ENCODE measurements around the gene ATE1. TPM values are rescaled to one million over a fixed set of nuclear protein-coding genes. Genes with fewer than 3 reads are reported as not detected.

The ATE1 gene
- total and polyA plus RNA-seq, 10 of the 15 experiments (the other 5 are each of a cell fraction or from before 2014, with no cell fraction given) = 4.3 to 22.7 (median 15.9) TPM

- 3% methylated on average over 3 of the region's 3 CpGs for WGBS (ENCODE audit: insufficient coverage, insufficient replicate concordance, low lambda C conversion rate, missing lambda C conversion rate)
- ChIA-PET RAD21 (ENCODE audit: unreplicated experiment) (no interaction called here), CTCF (no interaction called here), SMC1A (ENCODE audit: uncharacterized antibody, unreplicated experiment) (interaction anchor here (0.6 to 1.0 kb wide), 2 partner anchors 10 to 11 kb away, joined by 3 to 4 read pairs; no protein-coding TSS in a partner anchor), POLR2A (no interaction called here)
- Histone ChIP-seq H3K36me3 (ENCODE audit: control insufficient read depth in 2 of 2, insufficient read depth in 2 of 2, low read length in 1 of 2) (no peaks in the 10 kb centered on the region), H3K4me2 (ENCODE audit: control insufficient read depth, insufficient read depth) (no peak overlapping the region), H4K20me1 (ENCODE audit: control insufficient read depth, insufficient read depth) (no peaks in the 10 kb centered on the region), H3K9ac (ENCODE audit: control insufficient read depth, insufficient read depth, low read length) (no peak overlapping the region), H3K4me3 (no peak overlapping the region), H3K9me3 (replicated peaks; ENCODE audit: control insufficient read depth, insufficient read depth, low read length) (no peaks in the 10 kb centered on the region), H3K27ac (ENCODE audit: control insufficient read depth, insufficient read depth) (no peak overlapping the region), H3K4me1 (ENCODE audit: control insufficient read depth, insufficient read depth, low read length) (no peaks in the 10 kb centered on the region), H3K79me2 (ENCODE audit: control insufficient read depth, insufficient read depth, low read length) (no peaks in the 10 kb centered on the region), H2AFZ (ENCODE audit: control insufficient read depth, low read depth, low read length) (no peak overlapping the region), H3K27me3 (replicated peaks in 1 of 2; ENCODE audit: control insufficient read depth in 2 of 2, insufficient read depth in 2 of 2, low read length in 1 of 2) (no peaks in the 10 kb centered on the region)
- no TSS peak for BruUV-seq (replicated peaks)
- FAIRE-seq (no peak), ATAC-seq (peak; percentile 29; the same call in 2 of the 3 replicates), DNase-seq (ENCODE audit: low read depth, low spot score) (no peak)
- intact Hi-C loops (cut with micrococcal nuclease; ENCODE audit: unreplicated experiment) (no loop called here), in situ Hi-C loops (cut with MboI) (no loop called here)
- TF ChIP-seq CHD1 (IDR thresholded peaks at IDR 0.05; ENCODE audit: low read depth, low read length) = no peak
- TF ChIP-seq WRNIP1 (IDR thresholded peaks at IDR 0.05; ENCODE audit: borderline replicate concordance, low read depth, low read length) = no peak
- no peak for TF ChIP-seq TCF3 (IDR thresholded peaks at IDR 0.05; ENCODE audit: borderline replicate concordance, insufficient read depth, low read depth, low read length)
- no peak for TF ChIP-seq E2F4 (IDR thresholded peaks at IDR 0.05; ENCODE audit: low read depth, low read length)
- TF ChIP-seq IKZF2 (IDR thresholded peaks at IDR 0.05) = no peak
- TF ChIP-seq ASH2L (IDR thresholded peaks at IDR 0.05; ENCODE audit: borderline replicate concordance, low read depth) = no peak
- no peak for TF ChIP-seq RAD21 (IDR thresholded peaks at IDR 0.05; ENCODE audit: insufficient read depth, low read depth, low read length)
- no peak for TF ChIP-seq PML (IDR thresholded peaks at IDR 0.05; ENCODE audit: low read length)
- TF ChIP-seq POU2F2 (IDR thresholded peaks at IDR 0.05; ENCODE audit: borderline replicate concordance, low read depth, low read length) = no peak
- TF ChIP-seq CBX5 (IDR thresholded peaks at IDR 0.05; ENCODE audit: low read depth) = no peak
- no peak for TF ChIP-seq BHLHE40 (IDR thresholded peaks at IDR 0.05; ENCODE audit: borderline replicate concordance in 1 of 2, low read depth in 2 of 2, low read length in 1 of 2)
- TF ChIP-seq SP1 (IDR thresholded peaks at IDR 0.05; ENCODE audit: low read depth, low read length) = no peak
- no peak for TF ChIP-seq NFYB (IDR thresholded peaks at IDR 0.05; ENCODE audit: insufficient read depth, low read depth, low read length)
- no peak for TF ChIP-seq ESRRA (IDR thresholded peaks at IDR 0.05; ENCODE audit: low read length)
- TF ChIP-seq MAX (IDR thresholded peaks at IDR 0.05; ENCODE audit: low read depth, low read length) = no peak
- TF ChIP-seq KAT2A (conservative IDR thresholded peaks at IDR 0.05; ENCODE audit: control insufficient read depth, low read depth, low read length) = no peak
- no peak for TF ChIP-seq NRF1 (conservative IDR thresholded peaks at IDR 0.05; ENCODE audit: low read depth, low read length)
- TF ChIP-seq ATF3 (IDR thresholded peaks at IDR 0.05; ENCODE audit: borderline replicate concordance, extremely low read depth, low read depth, low read length) = no peak
- no peak for TF ChIP-seq E4F1 (IDR thresholded peaks at IDR 0.05; ENCODE audit: borderline replicate concordance, partially characterized antibody)
- TF ChIP-seq ELK1 (IDR thresholded peaks at IDR 0.05; ENCODE audit: low read depth, low read length) = no peak
These were observed 139.7 kb downstream of the ATE1 start for GRCh38 chr10:121788115-121788514.

Data from GM12878 (cell line).